HPDE6-E6E7 (cell line): ENCODE measurements around the gene GRIN3B.
"Not testable (repeated sequence)": the region's sequence is repeated elsewhere in the genome, so short reads cannot be mapped to it uniquely, and the experiment has no call there.

ENCODE experiments used
- DNase-seq: peaks from one replicate; pipeline ENCODE4 v3.0.0; 2011; ENCODE audit warnings: missing footprints; ENCODE audit errors: extremely low spot score

The GRIN3B gene

GRCh38 chr19:1000095-1000494, at the start of gene GRIN3B:
Gene GRIN3B (plus strand): TSS chr19:1000419. CDS start chr19:1000438, 19 bp downstream.
- DNase-seq = no peak

GRCh38 chr19:952049-952679, 48.1 kb upstream of the GRIN3B start:
- no peak for DNase-seq

GRCh38 chr19:952680-953444, 47.4 kb upstream of the GRIN3B start:
- DNase-seq = peak; percentile 77

GRCh38 chr19:953445-954271, 46.6 kb upstream of the GRIN3B start:
- DNase-seq = no peak

- no peak for DNase-seq
Observed at GRCh38 chr19:954272-954671, 45.9 kb upstream of the GRIN3B start.

- no peak for DNase-seq
Observed at GRCh38 chr19:954672-955494, 45.3 kb upstream of the GRIN3B start.

- no peak for DNase-seq
Observed at GRCh38 chr19:955803-956765, 44.1 kb upstream of the GRIN3B start.

GRCh38 chr19:956766-957440, 43.3 kb upstream of the GRIN3B start:
- no peak for DNase-seq

GRCh38 chr19:957578-957977, 42.6 kb upstream of the GRIN3B start:
- not testable (repeated sequence) for DNase-seq

- DNase-seq = peak; percentile 57
Observed at GRCh38 chr19:958967-959855, 41.0 kb upstream of the GRIN3B start.

- DNase-seq = no peak
Observed at GRCh38 chr19:960020-960419, 40.2 kb upstream of the GRIN3B start.

GRCh38 chr19:960601-960938, 39.6 kb upstream of the GRIN3B start:
- no peak for DNase-seq

GRCh38 chr19:961866-962620, 38.2 kb upstream of the GRIN3B start:
- no peak for DNase-seq

GRCh38 chr19:962683-963400, 37.4 kb upstream of the GRIN3B start:
- no peak for DNase-seq

GRCh38 chr19:963486-963951, 36.7 kb upstream of the GRIN3B start:
- DNase-seq = no peak

GRCh38 chr19:964116-964520, 36.1 kb upstream of the GRIN3B start:
- no peak for DNase-seq
